Keratinocyte (primary cell): ENCODE measurements around the gene PPP1CC. TPM values are rescaled to one million over a fixed set of nuclear protein-coding genes. Genes with fewer than 3 reads are reported as not detected.

ENCODE experiments used
- DNase-seq: peaks from one replicate; pipeline ENCODE4 v3.0.0-alpha.2; 2011; ENCODE audit warnings: low read depth, missing footprints, low spot score
- FAIRE-seq: peaks from 2 replicates; lab custom pipeline; 2011; peaks lifted over from hg19 to GRCh38; lab: Jason Lieb, UNC
- H2AFZ ChIP-seq: 2 replicates; pipeline ENCODE4 v1.6.0; 2012; ENCODE audit warnings: low read length, control low read depth, inconsistent platforms; ENCODE audit not compliant: control insufficient read depth
- H3K27ac ChIP-seq: 2 replicates; pipeline ENCODE4 v1.5.1; 2011; ENCODE audit warnings: low read length; ENCODE audit not compliant: control insufficient read depth, insufficient read depth
- H3K27me3 ChIP-seq: 3 replicates; pipeline ENCODE4 v1.6.0; 2011; ENCODE audit warnings: low read length; ENCODE audit not compliant: control insufficient read depth, insufficient read depth; ENCODE audit errors: extremely low read depth
- H3K36me3 ChIP-seq, 2 experiments: 2 replicates in 1 of 2; 3 replicates in 1 of 2; pipeline ENCODE4 v1.5.1; 2011; ENCODE audit warnings: low read length in 2 of 2, mild to moderate bottlenecking in 1 of 2; ENCODE audit not compliant: control insufficient read depth in 2 of 2, insufficient read depth in 2 of 2; ENCODE audit errors: extremely low read depth in 1 of 2
- H3K4me1 ChIP-seq: 3 replicates; pipeline ENCODE4 v1.5.1; 2011; ENCODE audit warnings: low read length; ENCODE audit not compliant: control insufficient read depth, insufficient read depth; ENCODE audit errors: extremely low read depth
- H3K4me2 ChIP-seq: 3 replicates; pipeline ENCODE4 v1.6.0; 2011; ENCODE audit warnings: low read depth, low read length; ENCODE audit not compliant: control insufficient read depth, insufficient read depth; ENCODE audit errors: extremely low read depth
- H3K4me3 ChIP-seq, 3 experiments: fragments of 200-600 bp in 1 of 3; sonication (generic) in 1 of 3; 2 replicates in 2 of 3; 3 replicates in 1 of 3; pipeline ENCODE4 v1.5.1; 2011 to 2016; ENCODE audit warnings: low read length in 3 of 3, mild to moderate bottlenecking in 3 of 3, control low read depth in 2 of 3, inconsistent platforms in 1 of 3, low read depth in 1 of 3, mixed read lengths in 1 of 3, mixed run types in 1 of 3, moderate library complexity in 1 of 3; ENCODE audit not compliant: control insufficient read depth in 2 of 3, insufficient read depth in 2 of 3; ENCODE audit errors: extremely low read depth in 1 of 3
- H3K79me2 ChIP-seq: 2 replicates; pipeline ENCODE4 v1.6.0; 2012; ENCODE audit warnings: low read length; ENCODE audit not compliant: control insufficient read depth, insufficient read depth
- H3K9ac ChIP-seq: 3 replicates; pipeline ENCODE4 v1.6.0; 2011; ENCODE audit warnings: low read length; ENCODE audit not compliant: control insufficient read depth, insufficient read depth; ENCODE audit errors: extremely low read depth
- H3K9me1 ChIP-seq: 3 replicates; pipeline ENCODE4 v1.6.0; 2011; ENCODE audit warnings: low read length; ENCODE audit not compliant: control insufficient read depth, insufficient read depth; ENCODE audit errors: extremely low read depth
- H3K9me3 ChIP-seq: 2 replicates; pipeline ENCODE4 v1.5.1; 2012; ENCODE audit warnings: low read depth, low read length; ENCODE audit not compliant: control insufficient read depth
- H4K20me1 ChIP-seq: 3 replicates; pipeline ENCODE4 v1.6.0; 2011; ENCODE audit warnings: low read length; ENCODE audit not compliant: control insufficient read depth, insufficient read depth; ENCODE audit errors: extremely low read depth
- EZH2 ChIP-seq: IDR thresholded peaks from one replicate; pipeline ENCODE4 v1.6.1; 2012; ENCODE audit warnings: inconsistent platforms, mild to moderate bottlenecking, low read length, moderate library complexity
- dilution Hi-C: fragments of 300-500 bp; cut with MboI; formaldehyde crosslinking; loops from one replicate; pipeline ENCODE4 v1.7.0; 2020; ENCODE audit warnings: low sequenced_read_pairs; ENCODE audit not compliant: extremely low pct_ligation_motif_present
- polyA plus RNA-seq, 5 experiments: library from polyadenylated mRNA; depleted of rRNA in 3 of 5; stranded (reverse) in 3 of 5; stranded (forward) in 1 of 5; unstranded in 1 of 5; fragments of >200 nt; gene quantifications; 1 replicate in 1 of 5; 2 replicates in 3 of 5; 3 replicates in 1 of 5; pipeline versions ENCODE4 v1.2.1 to v1.2.3, GENCODE V29; 2011 to 2012; ENCODE audit warnings: missing spikeins in 2 of 5, low read depth in 1 of 5, low replicate concordance in 1 of 5
- TF ChIP-seq, protein P1 (sequence below), 3 experiments: IDR thresholded peaks in 1 of 3; conservative IDR thresholded peaks in 1 of 3; optimal IDR thresholded peaks in 1 of 3; 2 replicates in 2 of 3; 3 replicates in 1 of 3; pipeline versions ENCODE3 to v1.5.1; 2011; ENCODE audit warnings: low read length in 3 of 3, mild to moderate bottlenecking in 3 of 3, moderate library complexity in 2 of 3, control low read depth in 1 of 3, inconsistent platforms in 1 of 3; ENCODE audit not compliant: insufficient read depth in 2 of 3; ENCODE audit errors: extremely low read depth in 1 of 3

Gene PPP1CC
- polyA plus RNA-seq, 1 donor (not counting 4 experiments of a cell fraction or from before 2014, with no cell fraction given), result 158 TPM

DNA sequence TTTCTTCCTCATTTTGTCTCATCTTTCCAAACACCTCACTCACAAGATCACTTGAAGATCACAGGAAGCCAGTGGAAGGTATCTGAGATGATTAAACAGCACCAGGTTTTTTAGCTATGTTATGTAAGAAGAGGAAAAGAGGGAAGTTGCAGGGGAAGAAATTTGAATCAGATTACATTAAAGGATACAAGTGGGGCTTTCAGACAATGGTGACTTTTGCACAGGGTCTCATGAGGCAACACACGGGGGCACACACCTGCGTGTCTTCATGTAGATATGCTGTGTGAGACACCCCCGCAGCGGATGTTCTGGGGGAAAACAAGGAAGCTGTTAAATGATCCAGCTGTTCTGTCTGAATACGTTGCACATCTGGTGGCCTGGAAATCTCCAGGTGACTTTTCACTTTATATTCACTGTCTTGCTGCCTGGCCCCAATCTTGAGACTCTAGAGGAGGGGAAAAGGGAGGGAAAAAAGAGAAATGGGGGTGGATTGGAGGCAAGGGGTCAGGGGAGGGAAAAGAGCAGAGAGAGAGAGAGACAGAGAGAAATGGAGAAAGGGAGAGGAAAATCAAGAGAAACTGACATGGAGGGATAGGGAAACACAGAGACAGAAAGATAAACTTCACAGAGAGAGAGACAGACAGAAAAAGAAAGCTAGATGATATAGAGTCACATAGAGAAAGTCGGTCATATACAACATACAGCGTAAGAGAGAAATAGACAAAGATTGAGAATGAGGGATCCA, 36.3 kb upstream of the PPP1CC start:
- Histone ChIP-seq H3K9me1 (no peaks in the 10 kb centered on the region), H3K9ac (no peak overlapping the region), H3K36me3 (no peaks in the 10 kb centered on the region), H3K4me1 (no peaks in the 10 kb centered on the region), H2AFZ (no peak overlapping the region), H3K4me3 (no peak overlapping the region), H4K20me1 (no peaks in the 10 kb centered on the region), H3K27me3 (no peaks in the 10 kb centered on the region), H3K9me3 (no peaks in the 10 kb centered on the region), H3K27ac (no peak overlapping the region), H3K79me2 (no peaks in the 10 kb centered on the region), H3K4me2 (no peak overlapping the region)
- FAIRE-seq (no peak), DNase-seq (no peak)
- no peak for TF ChIP-seq EZH2
- TF ChIP-seq, protein P1, sequence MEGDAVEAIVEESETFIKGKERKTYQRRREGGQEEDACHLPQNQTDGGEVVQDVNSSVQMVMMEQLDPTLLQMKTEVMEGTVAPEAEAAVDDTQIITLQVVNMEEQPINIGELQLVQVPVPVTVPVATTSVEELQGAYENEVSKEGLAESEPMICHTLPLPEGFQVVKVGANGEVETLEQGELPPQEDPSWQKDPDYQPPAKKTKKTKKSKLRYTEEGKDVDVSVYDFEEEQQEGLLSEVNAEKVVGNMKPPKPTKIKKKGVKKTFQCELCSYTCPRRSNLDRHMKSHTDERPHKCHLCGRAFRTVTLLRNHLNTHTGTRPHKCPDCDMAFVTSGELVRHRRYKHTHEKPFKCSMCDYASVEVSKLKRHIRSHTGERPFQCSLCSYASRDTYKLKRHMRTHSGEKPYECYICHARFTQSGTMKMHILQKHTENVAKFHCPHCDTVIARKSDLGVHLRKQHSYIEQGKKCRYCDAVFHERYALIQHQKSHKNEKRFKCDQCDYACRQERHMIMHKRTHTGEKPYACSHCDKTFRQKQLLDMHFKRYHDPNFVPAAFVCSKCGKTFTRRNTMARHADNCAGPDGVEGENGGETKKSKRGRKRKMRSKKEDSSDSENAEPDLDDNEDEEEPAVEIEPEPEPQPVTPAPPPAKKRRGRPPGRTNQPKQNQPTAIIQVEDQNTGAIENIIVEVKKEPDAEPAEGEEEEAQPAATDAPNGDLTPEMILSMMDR (optimal IDR thresholded peaks at IDR 0.05 in 1 of 3, IDR thresholded peaks at IDR 0.05 in 1 of 3, conservative IDR thresholded peaks at IDR 0.05 in 1 of 3; ENCODE audit: extremely low read depth in 1 of 3, insufficient read depth in 2 of 3, low read length in 3 of 3), result no peak
- dilution Hi-C loops, result no loop called here

DNA sequence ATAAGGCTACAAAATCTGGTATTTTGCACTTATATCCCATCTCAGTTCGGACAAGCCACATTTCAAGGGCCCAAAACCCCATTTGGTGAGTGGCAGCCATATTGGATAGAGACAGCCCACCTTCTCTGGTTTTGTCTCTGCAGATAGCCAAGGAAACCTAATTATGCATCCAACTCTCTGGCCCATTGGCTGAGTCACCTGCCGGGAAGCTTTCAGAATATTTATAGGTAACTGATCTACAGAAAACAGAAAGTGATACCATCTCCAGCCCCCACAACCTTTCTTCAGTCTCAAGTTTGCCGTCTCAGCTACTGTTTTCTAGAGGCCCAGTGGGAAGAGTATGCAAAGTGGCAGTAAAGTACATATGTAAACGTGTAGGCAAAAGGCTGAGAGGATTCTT, 33.7 kb upstream of the PPP1CC start:
- no peak for TF ChIP-seq EZH2
- TF ChIP-seq, protein P1 (optimal IDR thresholded peaks at IDR 0.05 in 1 of 3, IDR thresholded peaks at IDR 0.05 in 1 of 3, conservative IDR thresholded peaks at IDR 0.05 in 1 of 3; ENCODE audit: extremely low read depth in 1 of 3, insufficient read depth in 2 of 3, low read length in 3 of 3), result no peak
- no peak overlapping the region for H3K4me3 ChIP-seq
- H3K4me1 ChIP-seq, result no peaks in the 10 kb centered on the region
- no peaks in the 10 kb centered on the region for H3K9me1 ChIP-seq
- H3K9me3 ChIP-seq, result no peaks in the 10 kb centered on the region
- no peak for DNase-seq
- no peak overlapping the region for H2AFZ ChIP-seq
- H3K27me3 ChIP-seq, result no peaks in the 10 kb centered on the region
- no peaks in the 10 kb centered on the region for H4K20me1 ChIP-seq
- no peaks in the 10 kb centered on the region for H3K36me3 ChIP-seq
- no peaks in the 10 kb centered on the region for H3K79me2 ChIP-seq
- no peak overlapping the region for H3K4me2 ChIP-seq
- dilution Hi-C loops, result no loop called here
- no peak for FAIRE-seq
- no peak overlapping the region for H3K9ac ChIP-seq
- H3K27ac ChIP-seq, result no peak overlapping the region
